ENCODE results near the gene CLEC18B.
"Not testable (repeated sequence)": the region's sequence is repeated elsewhere in the genome, so short reads cannot be mapped to it uniquely, and the experiment has no call there.

Gene CLEC18B

GRCh38 chr16:74420612-74421481 is at the start of gene CLEC18B:
Gene CLEC18B (minus strand): TSS chr16:74421478. CDS start chr16:74421270, 208 bp downstream.
- DNase-seq (ENCODE audit: low read depth), result not testable (repeated sequence)

DNA sequence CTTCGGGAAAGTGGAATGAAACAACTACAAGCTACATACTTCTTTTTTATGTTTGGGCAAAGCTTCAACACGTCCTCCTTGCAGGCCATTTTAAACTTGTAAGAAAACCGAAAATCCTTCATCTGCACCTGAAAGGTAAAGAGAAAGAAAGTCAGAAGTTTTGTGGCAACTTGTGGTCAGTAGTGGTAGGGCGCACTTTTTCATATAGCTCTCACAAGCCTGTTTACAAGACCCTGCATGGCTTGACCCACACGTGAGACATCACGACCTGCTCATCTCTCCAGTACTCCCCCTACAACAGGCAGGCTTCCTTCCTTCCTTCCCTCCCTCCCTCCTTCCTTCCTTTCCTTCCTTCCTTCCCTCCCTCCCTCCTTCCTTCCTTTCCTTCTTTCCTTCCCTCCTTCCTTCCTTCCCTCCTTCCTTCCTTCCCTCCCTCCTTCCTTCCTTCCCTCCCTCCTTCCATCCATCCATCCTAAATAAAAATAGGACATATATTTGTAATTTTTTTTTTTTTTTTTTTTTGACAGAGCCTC is 48.7 kb upstream of the CLEC18B start:
- DNase-seq (ENCODE audit: low read depth), result no peak

GRCh38 chr16:74468807-74469525 is 47.7 kb upstream of the CLEC18B start:
- DNase-seq (ENCODE audit: low read depth), result no peak

GRCh38 chr16:74466872-74467271 is 45.6 kb upstream of the CLEC18B start:
- DNase-seq (ENCODE audit: low read depth), result no peak

DNA sequence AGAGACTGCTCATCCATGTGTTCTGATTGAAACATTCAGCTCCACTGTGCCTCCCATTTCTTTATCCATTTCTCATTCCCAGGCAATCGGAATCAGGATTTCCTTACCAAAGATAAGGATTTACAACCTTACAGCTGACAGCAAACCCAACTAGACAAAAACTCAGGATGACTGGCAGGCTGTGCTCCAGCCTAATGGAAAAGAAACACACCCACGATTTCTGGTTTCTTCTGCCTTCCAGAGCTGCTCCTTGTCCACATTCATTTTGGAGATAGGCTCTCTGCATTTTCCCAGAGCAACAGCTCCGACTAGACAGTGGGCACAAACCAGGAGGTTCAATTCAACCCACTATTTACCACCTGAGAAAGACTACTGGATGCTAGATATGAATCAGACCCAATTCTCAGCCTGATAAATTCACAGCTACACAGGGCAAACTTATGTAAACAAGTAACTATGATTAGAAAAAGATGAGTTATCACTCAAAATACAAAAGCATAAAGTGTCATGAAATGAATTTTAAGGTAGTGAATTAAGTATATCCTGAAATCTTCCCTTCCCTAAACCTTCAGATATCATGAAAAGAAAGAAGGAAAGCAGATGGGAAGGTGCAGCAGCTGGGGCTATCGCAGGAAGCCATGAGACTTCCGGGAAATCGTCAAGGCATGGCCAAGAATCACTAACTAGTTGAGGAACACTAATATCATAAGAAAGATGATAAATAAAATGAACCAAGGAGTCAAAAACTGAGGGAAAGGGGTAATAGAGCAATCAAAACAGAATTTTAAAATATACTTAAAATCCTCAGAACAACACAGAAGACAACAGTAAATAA is 44.8 kb upstream of the CLEC18B start:
- DNase-seq (ENCODE audit: low read depth), result no peak

- DNase-seq (ENCODE audit: low read depth), result no peak
These were observed 44.0 kb upstream of the CLEC18B start for GRCh38 chr16:74465281-74465680.

DNA sequence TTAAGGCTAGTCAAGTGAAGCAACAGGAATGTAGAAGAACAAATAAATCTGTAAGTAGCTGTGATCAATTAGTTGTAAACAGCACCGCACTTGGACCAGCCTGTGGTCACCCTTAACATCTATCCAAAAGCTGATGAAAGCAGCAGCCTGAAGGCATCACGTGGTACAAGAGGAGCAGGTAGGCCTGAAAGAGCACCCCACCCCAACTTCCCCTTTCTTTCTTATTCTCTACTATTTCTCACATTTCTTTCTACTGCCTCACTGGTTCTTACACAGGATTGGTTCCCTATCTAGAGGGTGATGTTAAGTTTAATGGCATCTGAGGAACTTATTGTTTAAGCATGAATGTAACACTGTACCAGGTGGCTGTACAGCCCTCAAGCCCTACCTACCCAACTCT is 42.6 kb upstream of the CLEC18B start:
- no peak for DNase-seq (ENCODE audit: low read depth)

- DNase-seq (ENCODE audit: low read depth), result no peak
These were observed 41.1 kb upstream of the CLEC18B start for GRCh38 chr16:74462361-74462760.

- DNase-seq (ENCODE audit: low read depth), result no peak
These were observed 40.5 kb upstream of the CLEC18B start for GRCh38 chr16:74461826-74462225.

DNA sequence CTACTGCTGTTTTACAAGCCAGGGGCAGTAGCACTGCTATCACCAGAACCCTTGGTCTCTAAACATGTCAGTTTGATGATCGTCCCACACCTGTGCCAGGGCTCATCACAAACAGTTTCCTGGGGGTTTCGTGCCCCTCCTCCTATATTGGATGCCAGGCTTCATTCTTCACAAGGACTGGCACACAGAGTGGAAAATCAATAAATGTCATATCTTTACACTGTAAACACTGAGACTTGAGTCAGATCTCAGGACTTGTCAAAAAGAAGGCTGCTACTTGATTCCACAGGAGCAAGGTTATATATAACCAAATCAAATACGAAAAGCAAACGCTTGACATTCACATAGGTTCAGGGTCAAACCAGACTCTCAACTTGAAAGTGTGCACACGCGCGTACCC is 39.3 kb upstream of the CLEC18B start:
- no peak for DNase-seq (ENCODE audit: low read depth)

DNA sequence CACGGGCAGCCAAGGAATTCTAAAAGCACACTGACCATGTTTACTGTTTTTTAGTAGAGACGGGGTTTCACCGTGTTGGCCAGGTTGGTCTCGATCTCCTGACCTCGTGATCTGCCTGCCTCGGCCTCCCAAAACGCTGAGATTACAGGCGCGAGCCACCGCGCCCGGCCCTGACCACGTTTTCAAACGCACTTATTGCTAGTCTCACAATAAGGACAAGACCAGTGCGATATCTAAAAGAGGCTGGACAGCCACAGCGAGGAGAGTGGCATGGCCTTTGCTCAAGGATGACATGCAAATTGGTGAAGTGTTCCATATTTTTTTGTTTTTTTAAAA is 35.0 kb upstream of the CLEC18B start:
- DNase-seq (ENCODE audit: low read depth), result no peak

DNA sequence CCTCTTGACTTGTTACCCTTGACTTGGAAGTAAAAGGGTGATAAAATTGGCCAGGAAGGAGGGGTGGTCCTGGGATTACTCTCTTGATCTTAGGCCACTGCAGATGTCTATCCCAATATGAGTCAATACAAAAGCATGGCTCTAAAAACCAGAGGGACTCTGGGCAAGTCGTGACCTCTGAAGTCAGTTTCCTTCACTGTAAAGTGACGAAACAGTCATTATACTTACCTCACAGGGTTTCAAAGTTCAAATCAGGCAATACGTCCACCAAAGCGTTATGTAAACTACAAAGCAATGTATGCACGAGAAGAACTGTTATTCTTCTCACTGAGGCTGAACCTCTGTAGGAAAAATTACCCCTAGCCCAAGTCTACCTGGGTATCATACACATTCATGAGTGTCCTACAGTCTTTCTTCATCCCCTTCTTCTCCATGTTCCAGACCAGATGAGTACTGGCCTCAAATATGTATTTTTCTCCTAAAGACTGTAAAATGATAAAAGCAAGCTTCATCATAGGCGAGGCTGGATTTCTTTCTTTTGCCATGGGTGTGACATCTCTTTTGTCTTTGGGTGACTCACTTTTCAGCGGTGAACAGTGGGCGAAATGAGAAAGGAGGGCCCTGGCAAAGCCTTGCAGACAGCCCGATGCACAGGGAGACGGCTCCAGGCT is 34.5 kb upstream of the CLEC18B start:
- DNase-seq (ENCODE audit: low read depth), result no peak

GRCh38 chr16:74455213-74455612 is 33.9 kb upstream of the CLEC18B start:
- no peak for DNase-seq (ENCODE audit: low read depth)

DNA sequence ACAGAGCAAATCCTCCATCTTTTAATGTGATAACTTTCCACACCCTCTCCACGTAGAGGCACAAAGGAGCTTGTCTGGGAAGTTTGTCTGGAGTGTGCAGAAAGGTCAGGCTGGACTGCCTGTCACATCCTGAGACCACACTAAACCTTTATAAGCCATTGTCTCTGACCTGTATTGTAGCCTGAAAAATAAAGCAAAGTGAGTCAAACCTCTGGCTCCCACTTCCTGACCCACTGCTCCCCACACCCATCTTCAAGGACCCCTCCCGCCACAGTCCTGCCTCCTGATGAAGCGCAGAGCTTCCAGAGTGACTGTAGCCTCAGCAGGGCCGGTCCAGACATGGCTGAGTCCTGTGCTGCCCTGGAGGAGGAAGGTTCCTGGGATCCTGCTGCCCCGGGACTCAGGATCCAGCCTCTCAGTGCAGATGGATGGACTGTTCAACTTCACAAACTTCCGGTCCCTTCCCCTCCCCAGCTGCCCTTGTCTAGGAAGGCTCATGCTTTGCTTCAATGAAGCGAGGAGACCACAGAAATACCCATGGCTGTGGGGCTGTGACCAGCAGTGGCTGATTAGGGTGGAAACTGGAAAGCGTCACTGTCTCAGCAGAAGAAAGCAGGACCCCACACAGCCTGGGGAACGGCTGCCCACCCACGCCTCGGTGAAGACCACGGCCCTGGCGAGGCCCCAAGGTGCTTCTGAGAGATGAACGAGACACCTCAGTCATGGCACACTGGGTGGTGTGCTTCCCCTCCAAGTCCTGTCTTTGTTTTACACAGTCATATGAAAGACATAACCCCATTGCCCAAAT is 30.9 kb upstream of the CLEC18B start:
- no peak for DNase-seq (ENCODE audit: low read depth)

GRCh38 chr16:74450967-74451760 is 29.9 kb upstream of the CLEC18B start:
- DNase-seq (ENCODE audit: low read depth), result no peak

DNA sequence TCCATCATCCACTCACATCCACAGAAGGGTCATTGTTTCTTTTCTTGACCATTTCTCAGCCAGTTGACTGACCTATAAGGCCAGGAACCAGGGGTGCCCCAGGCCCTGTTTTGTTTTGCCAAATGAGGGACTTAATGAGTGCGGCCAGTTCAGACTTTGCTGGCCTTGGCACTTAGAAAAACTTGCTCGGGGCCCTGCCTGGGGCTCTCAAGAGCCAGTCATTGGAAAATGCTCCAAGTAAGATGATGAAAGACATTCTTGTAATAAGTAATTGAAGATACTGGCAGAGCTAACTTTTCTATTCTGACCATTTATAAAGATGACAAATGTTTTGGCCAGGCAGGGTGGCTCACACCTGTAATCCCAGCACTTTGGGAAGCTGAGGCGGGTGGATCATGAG is 29.0 kb upstream of the CLEC18B start:
- no peak for DNase-seq (ENCODE audit: low read depth)

DNA sequence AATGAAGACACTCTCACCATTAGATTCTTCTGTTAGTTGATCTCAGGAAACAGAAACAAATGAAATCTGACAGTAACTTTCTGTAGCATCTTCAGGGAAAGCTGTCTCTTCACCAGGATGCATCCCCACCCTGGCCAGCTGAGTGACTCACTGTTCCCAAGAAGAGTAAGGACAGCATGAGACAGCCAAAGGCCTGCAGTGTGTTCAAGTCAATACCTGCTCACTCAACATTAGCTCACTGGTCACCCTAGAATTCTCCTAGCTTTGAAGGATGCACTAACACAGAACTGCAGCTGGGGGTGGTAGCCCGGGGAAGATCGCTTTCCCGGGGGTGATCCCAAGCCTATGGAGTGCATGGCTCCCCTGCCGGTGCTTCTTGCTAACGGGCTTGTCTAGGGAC is 28.2 kb upstream of the CLEC18B start:
- no peak for DNase-seq (ENCODE audit: low read depth)

DNA sequence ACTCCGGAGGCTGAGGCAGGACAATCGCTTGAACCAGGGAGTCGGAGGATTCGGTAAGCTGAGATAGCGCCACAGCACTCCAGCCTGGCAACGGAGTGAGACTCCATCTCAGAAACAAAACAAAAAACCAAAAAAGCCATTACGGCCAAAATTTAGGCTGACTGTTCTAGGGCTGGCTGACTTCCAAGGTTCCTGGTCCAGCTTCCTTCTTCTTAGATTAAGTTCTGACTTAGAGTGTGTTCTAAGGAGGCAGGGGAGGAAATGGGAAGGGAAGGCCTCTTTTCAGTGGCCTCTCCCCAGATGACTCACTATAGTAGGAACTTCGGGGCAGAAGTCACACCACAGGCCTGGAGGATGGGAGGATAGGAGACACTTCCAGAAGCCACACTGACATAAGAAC is 27.7 kb upstream of the CLEC18B start:
- DNase-seq (ENCODE audit: low read depth), result no peak

- DNase-seq (ENCODE audit: low read depth), result no peak
These were observed 26.3 kb upstream of the CLEC18B start for GRCh38 chr16:74447578-74447977.

GRCh38 chr16:74446866-74447265 is 25.6 kb upstream of the CLEC18B start:
- no peak for DNase-seq (ENCODE audit: low read depth)

All from T-helper 22 cell (primary cell).